GM18519 (cell line): ENCODE data around the gene CHDH.

ENCODE experiments used
- ATAC-seq: cut with Tn5 transposase; IDR thresholded peaks from one replicate; pipeline ENCODE4 v1.9.1; 2021; ENCODE audit warnings: mild to moderate bottlenecking, moderate library complexity; ENCODE audit not compliant: unreplicated experiment, low FRiP score

The CHDH gene

GRCh38 chr3:53795789-53796560 lies 50.2 kb downstream of the CHDH start:
- no peak for ATAC-seq

- ATAC-seq, result no peak
Observed at GRCh38 chr3:53795176-53795575, 51.0 kb downstream of the CHDH start.

GRCh38 chr3:53794597-53794996 lies 51.6 kb downstream of the CHDH start:
- no peak for ATAC-seq

DNA sequence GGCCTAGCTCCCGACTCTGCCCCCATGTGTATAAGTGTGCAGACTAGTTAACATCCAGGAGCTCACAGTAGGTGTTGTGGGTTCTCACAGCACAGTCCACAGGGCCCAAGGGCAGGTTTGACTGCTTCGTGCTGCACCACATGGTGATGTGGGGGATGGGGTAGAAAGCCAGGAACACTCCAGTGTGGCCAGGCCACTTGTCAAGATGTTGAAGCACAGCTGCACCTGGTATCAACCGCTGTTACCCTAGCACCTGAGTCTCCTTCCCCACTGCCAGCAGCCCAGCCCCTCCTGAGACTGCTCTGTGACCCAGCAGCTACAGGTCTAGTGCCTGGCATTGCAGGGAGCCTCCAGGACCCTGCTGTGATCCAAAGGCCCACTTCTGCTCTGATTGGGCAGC lies 53.4 kb downstream of the CHDH start:
- ATAC-seq, result no peak

DNA sequence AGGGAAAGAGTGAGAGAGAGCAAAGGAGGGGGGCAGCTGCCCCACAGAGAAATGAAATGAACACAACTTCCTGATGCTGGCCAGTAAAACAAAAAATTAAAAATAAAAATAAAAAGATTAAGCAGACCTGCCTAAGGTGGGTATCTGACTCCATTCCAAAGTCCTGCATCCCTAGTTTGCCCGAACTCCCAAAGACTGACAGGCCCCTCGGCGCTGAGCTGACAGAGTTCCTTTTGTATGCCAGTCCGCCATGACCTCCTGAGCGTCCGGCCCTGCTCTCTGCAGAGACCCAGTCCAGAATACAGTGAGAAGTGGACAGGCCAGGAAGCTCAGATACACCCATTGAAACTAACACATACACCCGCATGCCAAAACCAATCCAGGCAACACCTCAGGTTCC lies 54.9 kb downstream of the CHDH start:
- no peak for ATAC-seq

DNA sequence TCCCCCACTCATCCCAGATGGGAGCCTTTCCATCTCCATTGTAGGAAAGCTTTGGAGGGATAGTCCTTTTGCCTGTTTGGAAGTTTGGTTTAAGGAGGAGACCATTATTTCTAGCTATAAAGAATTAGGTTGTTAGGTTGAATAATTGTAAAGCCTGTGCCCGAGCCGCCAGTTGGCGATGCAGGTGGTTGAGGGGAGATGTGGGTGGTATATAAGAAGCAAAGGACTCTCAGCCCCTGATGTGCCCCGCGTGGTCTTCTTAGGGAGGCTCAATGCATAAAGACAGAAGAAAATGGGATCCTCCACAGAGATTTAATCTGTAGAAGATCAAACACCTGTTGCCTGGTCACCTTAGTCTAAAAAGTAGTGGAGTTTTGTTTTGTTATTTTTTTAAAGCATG lies 55.7 kb downstream of the CHDH start:
- no peak for ATAC-seq

GRCh38 chr3:53789459-53789858 lies 56.8 kb downstream of the CHDH start:
- ATAC-seq, result no peak

GRCh38 chr3:53788038-53788437 lies 58.2 kb downstream of the CHDH start:
- no peak for ATAC-seq

DNA sequence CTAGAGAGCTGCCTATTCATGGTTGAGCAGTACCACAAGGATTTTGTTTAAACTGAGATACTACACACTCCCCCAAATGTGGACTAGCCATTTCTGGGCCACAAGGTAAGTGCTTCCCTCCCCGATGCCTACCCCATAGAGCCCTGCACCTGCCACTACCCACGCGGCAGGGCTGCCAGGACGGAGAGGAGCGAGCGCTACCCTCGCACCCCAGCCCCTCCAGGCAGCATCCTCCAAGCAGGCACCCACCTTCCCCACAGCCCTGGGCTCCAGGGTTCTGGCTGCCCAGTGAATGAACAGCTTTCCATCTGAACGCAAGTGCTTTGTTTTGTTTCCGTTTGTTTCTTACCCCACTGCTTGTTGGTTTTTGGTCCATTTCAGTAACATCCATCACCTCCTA lies 59.2 kb downstream of the CHDH start:
- ATAC-seq, result no peak

- ATAC-seq, result no peak
Observed at GRCh38 chr3:53780806-53781205, 65.4 kb downstream of the CHDH start.

GRCh38 chr3:53780171-53780570 lies 66.0 kb downstream of the CHDH start:
- no peak for ATAC-seq

DNA sequence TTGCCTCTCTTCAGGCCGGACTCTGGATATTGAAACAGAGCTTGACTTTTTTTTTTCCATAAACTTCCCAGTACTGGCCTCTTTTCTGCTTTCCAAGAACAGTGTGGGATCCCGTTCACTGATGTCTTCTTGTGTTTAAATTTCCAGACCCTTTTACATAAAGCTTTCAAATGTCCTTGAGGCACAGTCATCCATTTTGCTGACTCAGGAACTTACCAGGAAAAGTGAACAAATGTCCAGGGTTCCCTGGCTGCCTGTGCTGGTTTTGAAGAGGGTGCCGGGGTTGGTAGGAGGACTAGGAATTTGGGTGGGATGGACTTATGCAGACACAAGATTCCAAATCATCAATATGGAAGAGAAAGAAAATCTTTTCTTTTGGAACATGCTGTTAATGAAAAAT lies 68.1 kb downstream of the CHDH start:
- ATAC-seq, result no peak

DNA sequence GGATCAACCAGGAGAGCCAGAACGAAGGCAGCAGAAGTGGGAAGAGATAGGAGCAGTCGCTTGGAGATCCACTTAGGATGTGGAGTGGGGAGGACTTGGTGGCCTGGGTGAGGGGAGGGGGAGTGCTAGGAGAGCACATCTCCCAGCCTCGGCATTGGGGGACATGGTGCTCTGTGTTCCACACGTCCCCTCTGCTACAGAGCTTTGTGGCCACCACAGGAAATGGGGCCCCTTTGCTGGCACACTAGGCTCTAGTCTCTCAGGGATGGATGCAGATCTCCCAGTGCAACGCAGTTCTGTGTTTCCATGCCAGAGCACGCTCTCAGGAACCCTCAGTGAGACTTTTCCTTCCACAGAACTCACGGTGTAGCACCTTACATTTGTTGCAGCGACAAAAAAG lies 68.8 kb downstream of the CHDH start:
- no peak for ATAC-seq

DNA sequence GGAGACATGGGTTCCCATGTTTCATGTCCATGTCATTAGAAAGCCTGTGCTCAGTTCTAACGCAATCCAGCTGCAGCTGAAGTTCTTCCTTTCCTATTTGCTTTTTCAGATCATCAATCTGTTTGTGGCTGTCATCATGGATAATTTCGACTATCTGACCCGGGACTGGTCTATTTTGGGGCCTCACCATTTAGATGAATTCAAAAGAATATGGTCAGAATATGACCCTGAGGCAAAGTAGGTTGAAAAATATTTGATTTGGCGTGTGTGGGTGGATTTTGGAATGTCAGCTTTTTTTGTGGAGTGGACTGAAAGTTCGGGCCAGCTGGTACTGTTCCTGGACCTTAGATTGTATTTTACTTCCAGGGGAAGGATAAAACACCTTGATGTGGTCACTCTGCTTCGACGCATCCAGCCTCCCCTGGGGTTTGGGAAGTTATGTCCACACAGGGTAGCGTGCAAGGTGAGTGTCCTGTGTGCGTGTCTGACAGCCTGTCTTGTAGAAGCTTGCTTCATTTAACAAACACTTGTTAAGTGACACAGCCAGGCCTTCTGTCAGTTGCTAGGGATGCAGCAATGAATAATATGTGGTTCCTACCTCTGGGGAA lies 69.6 kb downstream of the CHDH start:
- ATAC-seq, result no peak

DNA sequence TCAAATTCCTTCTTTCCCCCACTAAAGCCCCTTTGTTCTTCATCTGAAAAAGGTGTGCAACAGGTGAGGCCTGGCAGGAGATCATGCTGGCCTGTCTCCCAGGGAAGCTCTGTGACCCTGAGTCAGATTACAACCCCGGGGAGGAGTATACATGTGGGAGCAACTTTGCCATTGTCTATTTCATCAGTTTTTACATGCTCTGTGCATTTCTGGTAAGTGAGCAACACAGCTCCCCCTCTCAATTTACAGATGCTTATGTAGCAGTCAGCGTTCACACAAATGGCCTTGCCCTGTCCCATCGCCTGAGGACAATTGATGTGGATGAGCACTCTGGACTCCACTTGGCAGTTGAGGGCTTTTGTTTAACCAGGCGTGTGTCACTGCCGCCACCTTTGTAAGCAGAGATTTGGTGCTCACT lies 70.4 kb downstream of the CHDH start:
- ATAC-seq, result no peak

GRCh38 chr3:53775018-53775417 lies 71.2 kb downstream of the CHDH start:
- no peak for ATAC-seq

- no peak for ATAC-seq
Observed at GRCh38 chr3:53774414-53774813, 71.8 kb downstream of the CHDH start.

DNA sequence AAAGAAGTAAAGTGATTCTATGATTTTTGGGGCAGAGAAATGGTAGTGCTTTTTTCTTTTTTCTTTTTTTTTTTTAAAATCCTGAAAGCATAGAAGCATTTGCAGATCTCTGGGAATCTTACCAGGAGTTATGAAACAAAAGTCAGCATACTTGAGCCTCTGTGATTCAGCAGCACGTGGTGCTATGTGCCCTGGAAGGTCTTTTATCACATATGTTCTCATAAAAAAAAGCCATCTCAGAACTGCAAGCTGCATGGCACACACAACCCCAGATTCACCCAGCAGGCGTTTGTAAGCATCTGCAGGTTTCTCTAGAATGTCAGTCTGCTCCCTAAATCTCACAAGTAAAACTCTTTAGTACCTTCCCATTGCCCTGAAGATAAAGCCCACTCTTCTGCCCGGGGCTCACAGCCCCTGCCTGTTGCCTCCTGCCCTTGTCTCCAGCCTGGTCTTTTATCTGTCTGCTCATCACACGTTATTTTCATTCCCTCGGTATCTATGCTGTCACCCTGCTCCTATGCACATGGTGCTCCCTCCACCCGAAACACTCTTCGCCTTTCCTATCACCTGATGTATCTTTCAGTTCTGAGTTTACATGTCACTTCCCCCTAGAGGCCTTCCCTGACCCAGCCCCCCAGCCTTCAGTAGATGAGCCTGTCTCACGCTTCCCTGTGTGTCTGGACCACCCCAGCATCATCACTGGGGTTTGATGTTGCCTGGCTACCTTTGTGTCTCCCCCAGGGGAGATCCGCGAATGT lies 72.4 kb downstream of the CHDH start:
- peak; percentile 82 for ATAC-seq

GRCh38 chr3:53773021-53773436 lies 73.2 kb downstream of the CHDH start:
- no peak for ATAC-seq

DNA sequence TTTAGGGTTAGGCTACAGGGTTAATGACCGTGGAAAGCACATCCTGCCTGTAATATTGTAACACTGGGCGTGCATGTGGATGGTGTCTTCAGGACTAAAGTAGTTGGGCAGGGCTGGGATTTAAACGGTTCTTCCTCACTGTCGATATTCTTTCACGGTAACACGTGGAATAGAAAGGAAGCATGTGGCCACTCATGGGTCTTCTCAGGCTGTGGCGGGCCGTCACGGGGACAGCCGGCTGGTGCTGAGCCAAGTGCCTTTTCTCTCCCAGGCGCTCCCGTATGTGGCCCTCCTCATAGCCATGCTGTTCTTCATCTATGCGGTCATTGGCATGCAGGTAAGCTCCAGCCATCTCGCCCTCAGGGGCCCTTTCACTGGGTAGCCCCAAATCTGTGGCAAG lies 73.7 kb downstream of the CHDH start:
- no peak for ATAC-seq
